Common myeloid progenitor, CD34-positive (primary cell): Measurements from ENCODE around the gene KIF4A. TPM values are rescaled to one million over a fixed set of nuclear protein-coding genes. Genes with fewer than 3 reads are reported as not detected.
A peak's percentile ranks its signal among the peaks of the same experiment; 100 is the strongest.
"Not testable (repeated sequence)": the region's sequence is repeated elsewhere in the genome, so short reads cannot be mapped to it uniquely, and the experiment has no call there.

ENCODE experiments used
- CTCF ChIA-PET: fragments of 350-600 bp; sonication (Branson Sonifier 250); formaldehyde crosslinking; loops from one replicate; lab custom pipeline; 2021; ENCODE audit warnings: antibody characterized with exemption; lab: Charles Lee
- POLR2A ChIA-PET: fragments of 350-600 bp; sonication (Branson Sonifier 250); formaldehyde crosslinking; loops from one replicate; lab custom pipeline; 2021; ENCODE audit warnings: antibody characterized with exemption; lab: Charles Lee
- DNase-seq, 3 donors: peaks; one replicate each; pipeline versions ENCODE4 v3.0.0 to v3.0.0-alpha.2; 2013
- H3K27ac ChIP-seq, 2 experiments: 1 replicate in 1 of 2; 2 replicates in 1 of 2; pipeline ENCODE4 v1.7.0; 2013; ENCODE audit warnings: inconsistent platforms in 2 of 2, low read length in 2 of 2, mild to moderate bottlenecking in 2 of 2, low read depth in 1 of 2, moderate library complexity in 1 of 2; ENCODE audit not compliant: severe bottlenecking in 2 of 2, insufficient read depth in 1 of 2, poor library complexity in 1 of 2
- H3K27me3 ChIP-seq, 5 experiments: replicated peaks in 2 of 5; 1 replicate in 3 of 5; 2 replicates in 2 of 5; pipeline versions ENCODE4 v1.6.1 to v1.7.0; 2013; ENCODE audit warnings: low read length in 4 of 5, mild to moderate bottlenecking in 2 of 5, moderate library complexity in 2 of 5, inconsistent platforms in 1 of 5; ENCODE audit not compliant: insufficient read depth in 5 of 5, control insufficient read depth in 4 of 5
- H3K36me3 ChIP-seq, 4 experiments: 1 replicate in 2 of 4; 2 replicates in 2 of 4; pipeline versions ENCODE4 v1.6.1 to v1.7.0; 2013; ENCODE audit warnings: low read length in 3 of 4, control low read depth in 1 of 4, mild to moderate bottlenecking in 1 of 4; ENCODE audit not compliant: control insufficient read depth in 4 of 4, insufficient read depth in 4 of 4
- H3K4me1 ChIP-seq, 4 experiments: 1 replicate in 3 of 4; 2 replicates in 1 of 4; pipeline versions ENCODE4 v1.6.1 to v1.7.1; 2013; ENCODE audit warnings: low read length in 3 of 4, mild to moderate bottlenecking in 3 of 4, control low read depth in 1 of 4, inconsistent platforms in 1 of 4, moderate library complexity in 1 of 4; ENCODE audit not compliant: control insufficient read depth in 4 of 4, insufficient read depth in 4 of 4; ENCODE audit errors: control extremely low read depth in 1 of 4
- H3K4me3 ChIP-seq, 7 experiments: 1 replicate in 4 of 7; 2 replicates in 3 of 7; pipeline versions ENCODE4 v1.5.1 to v1.7.0; 2013; ENCODE audit warnings: mild to moderate bottlenecking in 7 of 7, low read length in 6 of 7, moderate library complexity in 6 of 7, inconsistent platforms in 2 of 7, low read depth in 2 of 7, control low read depth in 1 of 7; ENCODE audit not compliant: insufficient read depth in 4 of 7, control insufficient read depth in 1 of 7; ENCODE audit errors: extremely low read depth in 1 of 7
- H3K9me3 ChIP-seq, 5 experiments: 1 replicate in 4 of 5; 2 replicates in 1 of 5; pipeline versions ENCODE4 v1.6.1 to v1.7.1; 2013; ENCODE audit warnings: low read length in 4 of 5, mild to moderate bottlenecking in 2 of 5, inconsistent platforms in 1 of 5, low read depth in 1 of 5, moderate library complexity in 1 of 5; ENCODE audit not compliant: control insufficient read depth in 4 of 5, insufficient read depth in 2 of 5; ENCODE audit errors: control extremely low read depth in 1 of 5
- WGBS: methylation state at CpG from one replicate; pipeline ENCODE4 v1.1.5; 2013; ENCODE audit not compliant: insufficient coverage; 5-methylcytosine and 5-hydroxymethylcytosine counted together
- polyA plus RNA-seq: library from polyadenylated mRNA; unstranded; fragments of 120-200 nt; gene quantifications from one replicate; pipeline ENCODE4 v1.2.1, GENCODE V29; 2013

Gene KIF4A, protein sequence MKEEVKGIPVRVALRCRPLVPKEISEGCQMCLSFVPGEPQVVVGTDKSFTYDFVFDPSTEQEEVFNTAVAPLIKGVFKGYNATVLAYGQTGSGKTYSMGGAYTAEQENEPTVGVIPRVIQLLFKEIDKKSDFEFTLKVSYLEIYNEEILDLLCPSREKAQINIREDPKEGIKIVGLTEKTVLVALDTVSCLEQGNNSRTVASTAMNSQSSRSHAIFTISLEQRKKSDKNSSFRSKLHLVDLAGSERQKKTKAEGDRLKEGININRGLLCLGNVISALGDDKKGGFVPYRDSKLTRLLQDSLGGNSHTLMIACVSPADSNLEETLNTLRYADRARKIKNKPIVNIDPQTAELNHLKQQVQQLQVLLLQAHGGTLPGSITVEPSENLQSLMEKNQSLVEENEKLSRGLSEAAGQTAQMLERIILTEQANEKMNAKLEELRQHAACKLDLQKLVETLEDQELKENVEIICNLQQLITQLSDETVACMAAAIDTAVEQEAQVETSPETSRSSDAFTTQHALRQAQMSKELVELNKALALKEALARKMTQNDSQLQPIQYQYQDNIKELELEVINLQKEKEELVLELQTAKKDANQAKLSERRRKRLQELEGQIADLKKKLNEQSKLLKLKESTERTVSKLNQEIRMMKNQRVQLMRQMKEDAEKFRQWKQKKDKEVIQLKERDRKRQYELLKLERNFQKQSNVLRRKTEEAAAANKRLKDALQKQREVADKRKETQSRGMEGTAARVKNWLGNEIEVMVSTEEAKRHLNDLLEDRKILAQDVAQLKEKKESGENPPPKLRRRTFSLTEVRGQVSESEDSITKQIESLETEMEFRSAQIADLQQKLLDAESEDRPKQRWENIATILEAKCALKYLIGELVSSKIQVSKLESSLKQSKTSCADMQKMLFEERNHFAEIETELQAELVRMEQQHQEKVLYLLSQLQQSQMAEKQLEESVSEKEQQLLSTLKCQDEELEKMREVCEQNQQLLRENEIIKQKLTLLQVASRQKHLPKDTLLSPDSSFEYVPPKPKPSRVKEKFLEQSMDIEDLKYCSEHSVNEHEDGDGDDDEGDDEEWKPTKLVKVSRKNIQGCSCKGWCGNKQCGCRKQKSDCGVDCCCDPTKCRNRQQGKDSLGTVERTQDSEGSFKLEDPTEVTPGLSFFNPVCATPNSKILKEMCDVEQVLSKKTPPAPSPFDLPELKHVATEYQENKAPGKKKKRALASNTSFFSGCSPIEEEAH
- polyA plus RNA-seq = 1.2 TPM

DNA sequence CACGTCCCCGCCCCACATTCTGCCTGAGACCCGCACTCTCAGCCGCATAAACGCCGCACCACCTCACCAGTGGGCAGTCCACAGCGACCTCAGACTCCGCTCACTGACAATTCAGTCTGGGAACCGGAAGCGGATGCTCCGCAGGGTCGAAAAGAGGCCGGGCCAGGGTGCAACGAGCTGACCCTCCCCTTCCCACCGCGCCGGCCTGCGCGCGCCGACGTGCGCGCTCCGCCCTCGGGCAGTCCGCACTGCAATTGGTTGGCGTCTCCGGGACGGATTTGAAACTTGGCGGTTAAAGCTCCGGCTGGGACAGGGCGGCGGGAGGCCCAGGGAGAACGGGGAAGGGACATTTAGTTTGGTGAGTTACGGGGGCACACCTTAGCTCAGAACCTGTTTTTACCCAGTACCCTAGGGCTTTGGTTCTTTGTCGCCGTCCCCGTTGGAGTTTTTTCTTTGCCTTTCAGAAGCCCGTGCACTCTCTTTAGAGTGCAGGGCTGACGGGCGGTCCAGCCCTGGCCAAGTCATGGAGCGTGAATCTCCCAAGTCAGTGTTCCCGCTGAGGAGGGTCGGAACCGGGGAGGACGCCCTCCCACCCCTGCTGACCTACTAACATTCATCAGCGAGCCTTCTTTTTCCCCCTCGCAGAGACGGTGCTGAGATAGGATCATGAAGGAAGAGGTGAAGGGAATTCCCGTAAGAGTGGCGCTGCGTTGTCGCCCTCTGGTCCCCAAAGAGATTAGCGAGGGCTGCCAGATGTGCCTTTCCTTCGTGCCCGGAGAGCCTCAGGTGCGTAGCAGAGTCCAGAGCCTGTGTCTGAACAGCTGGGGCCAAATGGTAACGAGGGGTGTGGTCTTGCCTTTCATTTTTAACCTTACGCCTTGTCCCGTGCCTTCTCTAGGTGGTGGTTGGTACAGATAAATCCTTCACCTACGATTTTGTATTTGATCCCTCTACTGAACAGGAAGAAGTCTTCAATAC, at the start of gene KIF4A, which contains the start of gene PDZD11:
Gene KIF4A (plus strand): TSS at position 312 of the 978 bp plus-strand sequence. CDS start 355 bp downstream, at position 667.
Gene PDZD11 (minus strand): TSS at position 135 of the 978 bp plus-strand sequence. CDS start 586 bp downstream, outside the sequence.
- H3K9me3 ChIP-seq = no peaks in the 10 kb centered on the region
- DNase-seq = peak; percentile 67 to 85 (median 84)
- peaks cover 0 to 5% (median 0%) of the 10 kb centered on the region in 5 experiments for H3K27me3 ChIP-seq
- peaks cover 0 to 21% (median 10%) of the 10 kb centered on the region in 4 experiments for H3K36me3 ChIP-seq
- ChIA-PET CTCF (interaction anchor here (1.0 kb wide), 1 partner anchor 192 kb away, joined by 3 read pairs; no protein-coding TSS in a partner anchor), POLR2A (interaction anchor here (0.5 kb wide), 1 partner anchor 822 kb away, joined by 3 read pairs; no protein-coding TSS in a partner anchor)
- H3K27ac ChIP-seq = peak within 1 kb of the TSS in 1 of 2 experiments; percentile 30
- WGBS = 36% methylated on average over 41 of the region's 62 CpGs
- peaks cover 0 to 17% (median 4%) of the 10 kb centered on the region in 4 experiments for H3K4me1 ChIP-seq
- peak within 1 kb of the TSS; percentile 69 to 90 (median 75) for H3K4me3 ChIP-seq

DNA sequence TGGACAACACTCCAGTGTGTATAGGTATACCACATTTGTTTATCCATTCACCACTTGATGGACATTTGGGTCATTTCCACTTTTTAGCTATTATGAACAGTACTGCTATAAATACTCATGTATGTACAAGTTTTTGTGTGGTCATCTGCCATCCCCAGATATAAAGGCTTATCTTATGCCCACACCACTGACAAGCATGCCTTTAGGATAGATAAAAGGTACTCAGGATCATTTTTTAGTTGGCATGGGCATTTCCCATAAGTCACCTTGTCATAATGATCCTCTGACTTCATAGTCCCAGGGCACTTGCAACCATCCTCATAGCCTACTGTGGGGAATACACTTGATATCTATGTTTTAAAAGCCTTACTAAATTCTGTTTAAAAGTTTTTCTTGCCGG, 49.2 kb upstream of the KIF4A start:
- Histone ChIP-seq H3K4me3 (no peak overlapping the region), H3K4me1 (no peaks in the 10 kb centered on the region), H3K27ac (no peak overlapping the region), H3K27me3 (no peaks in the 10 kb centered on the region), H3K9me3 (no peaks in the 10 kb centered on the region), H3K36me3 (no peaks in the 10 kb centered on the region)
- ChIA-PET POLR2A (no interaction called here), CTCF (no interaction called here)
- 80% methylated on average over 1 of the region's 1 CpG for WGBS
- peak in 1 of 3 donors; percentile 1 for DNase-seq

DNA sequence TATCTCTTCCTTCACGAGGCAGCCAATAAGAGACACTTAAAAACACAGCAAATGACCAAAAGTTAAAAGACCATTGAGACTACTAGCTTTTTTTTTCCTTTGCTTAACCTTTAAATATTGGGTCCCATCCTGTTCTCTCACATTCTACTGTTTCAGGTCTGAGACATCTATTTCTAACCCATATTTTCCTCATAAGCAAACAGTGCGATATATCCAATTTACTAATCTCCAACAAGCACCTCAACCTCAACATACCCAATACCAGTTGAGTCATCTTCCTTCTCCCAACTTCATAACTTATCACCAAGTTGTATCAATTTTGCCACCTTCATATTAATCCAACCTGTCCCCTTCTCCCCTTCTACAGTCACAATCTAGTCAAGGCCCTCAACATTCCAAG, 48.4 kb upstream of the KIF4A start:
- Histone ChIP-seq H3K4me1 (no peaks in the 10 kb centered on the region), H3K9me3 (no peaks in the 10 kb centered on the region), H3K4me3 (no peak overlapping the region), H3K27ac (no peak overlapping the region), H3K27me3 (no peaks in the 10 kb centered on the region), H3K36me3 (no peaks in the 10 kb centered on the region)
- 80% methylated on average over 2 of the region's 2 CpGs for WGBS
- CTCF ChIA-PET = no interaction called here
- POLR2A ChIA-PET = no interaction called here
- DNase-seq = no peak

DNA sequence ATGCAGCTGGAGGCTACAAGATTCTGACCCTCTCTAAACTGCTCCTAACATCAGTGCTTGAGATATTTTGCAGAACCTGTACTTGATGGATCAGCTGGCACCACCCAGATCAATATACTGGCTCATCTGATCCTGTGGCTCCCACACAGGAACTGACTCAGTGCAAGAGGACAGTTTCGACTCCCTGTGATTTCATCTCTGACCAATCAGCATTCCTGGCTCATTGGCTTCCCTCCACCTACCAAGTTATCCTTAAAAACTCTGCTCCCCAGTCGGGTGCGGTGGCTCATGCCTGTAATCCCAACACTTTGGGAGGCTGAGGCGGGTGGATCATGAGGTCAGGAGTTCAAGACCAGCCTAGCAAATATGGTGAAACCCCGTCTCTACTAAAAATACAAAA, 46.3 kb upstream of the KIF4A start:
- H3K4me1 ChIP-seq, DNase-seq, H3K9me3 ChIP-seq, CTCF ChIA-PET, H3K4me3 ChIP-seq, H3K27me3 ChIP-seq, H3K27ac ChIP-seq, H3K36me3 ChIP-seq, POLR2A ChIA-PET: not testable (repeated sequence)
- 82% methylated on average over 2 of the region's 5 CpGs for WGBS

DNA sequence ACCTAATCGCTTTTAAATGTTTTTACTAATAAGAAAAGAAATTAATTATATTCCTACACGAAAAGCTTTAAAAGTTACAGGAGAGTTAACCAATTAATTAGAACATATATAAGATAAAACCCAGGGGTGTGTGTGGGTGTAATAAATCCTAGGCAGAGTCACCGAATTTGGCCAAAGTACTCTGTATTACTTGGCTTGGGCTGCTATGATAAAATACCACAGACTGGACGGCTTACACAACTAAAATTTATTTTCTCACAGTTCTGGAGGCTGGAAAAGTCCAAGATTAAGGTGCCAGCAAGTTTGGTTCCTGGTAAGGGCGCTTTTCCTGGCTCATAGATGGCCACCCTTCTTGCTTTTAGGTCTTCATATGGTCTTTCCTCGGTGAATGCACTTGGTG, 45.0 kb upstream of the KIF4A start:
- no peak for DNase-seq
- POLR2A ChIA-PET = no interaction called here
- 85% methylated on average over 3 of the region's 6 CpGs for WGBS

DNA sequence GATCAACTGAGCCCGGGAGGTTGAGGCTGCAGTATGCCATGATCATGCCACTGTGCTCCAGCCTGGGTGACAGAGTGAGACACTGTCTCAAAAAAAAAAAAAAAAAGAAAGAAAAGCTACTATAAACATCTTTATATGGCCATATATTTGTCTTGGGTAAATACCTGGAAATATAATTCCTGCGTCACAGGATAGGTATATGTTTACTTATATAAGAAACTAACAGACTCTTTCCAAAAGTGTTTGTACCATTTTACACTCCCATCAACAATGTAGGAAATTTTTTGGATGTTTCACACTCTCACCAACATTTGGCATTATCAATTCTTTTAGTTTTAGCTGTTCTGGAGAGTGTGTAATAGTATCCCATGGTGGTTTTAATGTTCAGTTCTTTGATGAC, 42.7 kb upstream of the KIF4A start:
- 40% methylated on average over 1 of the region's 2 CpGs for WGBS
- no peaks in the 10 kb centered on the region for H3K4me1 ChIP-seq
- H3K9me3 ChIP-seq = no peaks in the 10 kb centered on the region
- no peaks in the 10 kb centered on the region for H3K27me3 ChIP-seq
- H3K4me3 ChIP-seq = no peak overlapping the region
- no peak for DNase-seq
- H3K36me3 ChIP-seq = no peaks in the 10 kb centered on the region
- H3K27ac ChIP-seq = no peak overlapping the region
- CTCF ChIA-PET = no interaction called here
- POLR2A ChIA-PET = no interaction called here

More for the DNA sequence above, 45.0 kb upstream of the KIF4A start:
- H3K4me3 ChIP-seq = no peak overlapping the region
- H3K9me3 ChIP-seq = no peaks in the 10 kb centered on the region
- CTCF ChIA-PET = no interaction called here
- no peaks in the 10 kb centered on the region for H3K27me3 ChIP-seq
- no peak overlapping the region for H3K27ac ChIP-seq
- no peaks in the 10 kb centered on the region for H3K4me1 ChIP-seq
- H3K36me3 ChIP-seq = no peaks in the 10 kb centered on the region
